CD4-positive, alpha-beta T cell treated with Interferon gamma for 1 hour (primary cell): ENCODE results near the gene EFNA5.

Source experiments
- DNase-seq: peaks from one replicate; pipeline ENCODE4 v3.0.0-alpha.2; 2020

EFNA5 gene

DNA sequence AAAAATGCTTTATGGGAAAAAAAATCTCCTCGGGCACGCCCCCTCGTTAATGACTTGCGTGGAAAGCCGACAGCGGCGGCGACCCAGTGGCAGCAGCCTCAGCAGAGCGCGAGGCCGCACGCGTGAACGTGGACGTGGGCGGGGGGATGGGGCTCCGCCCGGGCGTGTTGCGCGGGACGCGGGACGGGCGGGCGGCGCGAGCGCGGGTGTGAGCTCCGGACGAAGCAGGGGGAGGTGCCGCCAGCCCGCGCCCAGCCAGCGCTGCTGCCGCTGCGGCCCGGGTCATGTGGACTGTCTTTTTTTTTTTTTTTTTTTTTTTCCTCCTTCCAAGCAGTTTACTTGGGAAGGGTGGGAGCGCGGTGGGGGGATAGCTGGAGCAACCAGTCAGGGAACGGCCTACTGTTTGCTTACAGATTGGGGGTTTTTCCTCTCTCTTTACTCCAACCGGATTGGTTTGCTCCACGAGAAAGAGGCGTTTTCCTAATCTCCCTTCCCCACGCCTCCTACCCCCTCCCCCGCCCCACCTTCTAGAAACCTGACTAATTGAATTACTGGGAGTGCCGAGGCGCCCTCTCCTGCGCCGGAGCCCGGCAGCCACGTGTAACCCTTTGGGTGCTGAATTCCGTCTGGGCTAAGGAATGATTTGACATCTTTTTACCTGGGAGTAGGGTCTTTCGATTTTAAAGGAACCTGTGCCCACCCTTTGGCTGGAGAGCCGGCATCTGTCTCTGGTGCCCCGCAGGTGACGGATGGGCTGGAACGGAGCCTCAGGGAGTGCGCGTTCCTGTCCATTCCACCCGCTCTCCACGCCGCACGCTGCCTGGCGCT, 1.7 kb upstream of the EFNA5 start:
- no peak for DNase-seq

DNA sequence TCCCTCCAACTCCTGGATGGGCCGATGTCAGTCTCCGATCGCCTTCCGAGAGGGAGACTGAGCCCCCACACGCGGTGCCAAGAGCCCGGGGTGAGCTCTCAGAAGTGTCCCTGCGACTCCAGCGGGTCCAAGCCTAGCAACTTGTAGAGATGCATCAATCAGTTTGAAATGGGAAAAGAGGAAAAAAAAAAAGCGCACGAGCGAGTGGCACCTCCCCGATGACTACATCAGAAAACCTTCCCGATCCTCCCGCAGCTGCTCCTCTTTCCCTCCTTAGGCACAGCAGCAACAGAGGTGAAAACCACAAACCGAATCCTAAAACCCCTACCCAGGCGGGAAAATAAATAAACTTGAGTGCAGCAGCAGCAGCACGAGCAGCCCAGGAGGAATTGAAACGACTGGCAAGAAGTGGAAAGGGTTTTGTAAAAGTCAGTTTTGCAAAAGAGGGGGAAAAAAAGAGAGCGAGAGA, 1.0 kb upstream of the EFNA5 start:
- no peak for DNase-seq

DNA sequence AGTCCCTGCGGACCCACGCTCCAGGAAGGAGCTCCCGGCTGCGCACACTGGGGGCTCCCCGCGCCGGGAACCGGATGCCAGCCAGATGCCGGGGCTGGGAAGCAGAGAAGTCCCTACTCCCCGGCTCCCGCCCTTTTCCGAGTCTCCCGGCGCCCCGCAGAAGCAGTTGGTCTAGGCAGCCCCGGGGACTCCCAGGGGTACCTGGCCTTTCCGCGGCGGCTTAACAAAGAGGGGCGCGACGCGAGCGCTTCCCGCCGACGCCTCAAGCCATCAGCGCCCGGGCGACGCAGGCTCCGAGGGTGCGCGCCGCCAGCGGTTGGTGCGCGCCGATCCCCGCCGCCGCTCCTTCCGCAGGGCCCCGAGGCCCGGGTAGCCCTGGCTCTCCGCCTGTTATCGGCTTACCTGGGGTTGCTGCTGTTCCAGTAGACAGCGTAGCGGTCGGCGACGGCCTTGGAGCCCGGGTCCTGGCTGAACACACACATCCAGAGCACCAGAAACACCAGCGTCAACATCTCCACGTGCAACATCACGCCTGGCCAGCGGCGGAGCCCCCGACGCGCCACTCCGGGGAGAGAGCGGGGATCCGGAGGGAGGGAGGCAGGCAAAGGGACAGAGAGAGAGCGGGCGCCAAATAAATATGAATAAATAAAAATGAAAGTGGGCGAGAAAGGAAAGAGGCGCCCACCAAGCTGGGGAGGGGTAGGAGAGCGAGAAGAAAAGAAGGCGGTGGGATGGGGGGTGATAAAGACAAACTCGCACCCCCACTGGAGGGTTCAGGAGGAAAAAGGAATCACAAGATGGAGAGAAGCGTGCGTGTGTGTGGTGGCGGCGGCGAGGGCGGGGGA, 428 bp downstream of the EFNA5 start:
- no peak for DNase-seq

DNA sequence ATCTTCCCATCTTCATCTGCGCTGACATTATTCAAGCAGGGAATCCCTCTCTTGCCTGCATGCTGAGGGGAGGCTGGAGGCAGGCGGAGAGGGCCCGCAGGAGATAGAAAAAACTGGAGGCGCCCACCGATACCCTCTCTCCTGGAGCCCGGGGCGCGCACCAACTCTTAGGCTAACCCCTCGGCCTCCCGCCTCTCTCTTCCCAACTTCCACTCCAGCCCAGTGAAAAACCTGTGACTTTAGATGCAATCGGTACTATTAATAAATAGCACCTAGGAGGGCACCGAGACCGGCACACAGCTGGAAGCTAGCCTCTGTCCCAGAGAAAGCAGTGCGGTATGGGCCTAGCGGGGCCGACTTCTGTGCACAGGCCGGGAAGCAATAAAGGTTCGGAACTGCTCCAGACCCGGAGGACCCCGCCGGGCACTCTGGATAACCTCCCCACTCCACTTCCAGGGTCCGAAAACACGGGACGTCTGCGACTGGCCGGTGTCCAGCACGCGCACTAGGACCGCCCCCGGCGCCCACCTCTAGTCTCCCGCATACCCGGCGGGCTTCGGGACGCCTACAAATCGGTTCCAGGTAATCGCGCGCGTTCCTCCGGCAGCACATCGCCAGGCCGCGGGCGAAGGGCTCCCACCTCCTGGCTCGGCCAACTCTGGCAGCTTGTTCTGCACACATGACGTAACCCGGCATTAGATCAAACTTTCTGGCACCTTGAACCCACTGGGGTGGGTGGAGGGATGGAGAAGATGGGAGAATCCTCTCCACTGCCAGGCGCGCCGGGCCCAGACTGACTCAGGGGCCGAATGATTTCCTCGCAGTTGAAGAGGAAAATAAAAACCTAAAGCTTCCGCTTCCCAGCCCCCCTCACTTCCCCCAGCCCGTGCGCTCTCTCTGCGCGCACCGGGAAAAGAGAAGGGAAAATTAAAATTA, 1.4 kb downstream of the EFNA5 start:
- DNase-seq, result no peak

DNA sequence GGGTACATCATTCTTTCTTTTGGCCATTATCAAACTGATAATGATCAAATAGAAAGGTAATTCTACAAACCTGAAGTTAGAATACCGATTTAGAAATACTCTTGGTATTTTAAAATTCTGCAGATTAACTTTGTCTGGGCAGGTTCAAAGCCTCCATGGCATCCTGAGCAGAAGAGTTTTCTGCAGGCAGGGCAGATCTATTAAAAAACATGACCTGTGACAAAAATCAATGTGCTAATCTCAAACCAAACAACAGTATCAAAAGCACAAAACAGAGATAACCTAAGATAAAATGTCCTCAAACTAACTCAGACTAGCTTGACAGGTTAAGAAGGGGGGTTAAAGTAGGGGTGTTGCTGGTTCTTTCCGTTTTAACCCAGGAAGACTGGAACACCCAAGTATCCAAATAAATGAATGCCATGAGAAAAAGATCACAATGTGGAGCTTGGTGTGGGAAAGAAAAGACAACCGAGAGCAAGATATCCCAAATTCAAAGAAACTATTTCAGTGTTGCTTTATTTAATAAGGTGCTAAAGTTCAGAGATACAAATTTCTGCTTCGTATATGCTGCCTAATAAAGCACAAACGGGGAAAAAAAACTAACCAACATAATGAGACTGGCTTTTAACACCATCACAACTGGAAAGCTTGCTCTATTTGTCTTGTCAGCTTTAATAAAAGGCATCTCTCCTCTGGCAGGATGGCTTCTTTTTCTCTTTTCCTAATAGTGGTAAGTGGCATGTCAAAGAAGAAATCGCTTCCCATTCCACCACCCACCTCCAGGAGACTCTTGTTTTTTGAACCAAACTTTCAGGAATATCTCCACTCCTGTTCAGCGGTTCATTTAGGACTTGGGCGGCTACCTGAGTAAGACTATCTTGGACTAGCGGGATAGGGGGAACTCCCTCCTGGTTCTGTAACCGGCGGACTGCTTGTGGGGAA, 2.3 kb downstream of the EFNA5 start:
- no peak for DNase-seq

DNA sequence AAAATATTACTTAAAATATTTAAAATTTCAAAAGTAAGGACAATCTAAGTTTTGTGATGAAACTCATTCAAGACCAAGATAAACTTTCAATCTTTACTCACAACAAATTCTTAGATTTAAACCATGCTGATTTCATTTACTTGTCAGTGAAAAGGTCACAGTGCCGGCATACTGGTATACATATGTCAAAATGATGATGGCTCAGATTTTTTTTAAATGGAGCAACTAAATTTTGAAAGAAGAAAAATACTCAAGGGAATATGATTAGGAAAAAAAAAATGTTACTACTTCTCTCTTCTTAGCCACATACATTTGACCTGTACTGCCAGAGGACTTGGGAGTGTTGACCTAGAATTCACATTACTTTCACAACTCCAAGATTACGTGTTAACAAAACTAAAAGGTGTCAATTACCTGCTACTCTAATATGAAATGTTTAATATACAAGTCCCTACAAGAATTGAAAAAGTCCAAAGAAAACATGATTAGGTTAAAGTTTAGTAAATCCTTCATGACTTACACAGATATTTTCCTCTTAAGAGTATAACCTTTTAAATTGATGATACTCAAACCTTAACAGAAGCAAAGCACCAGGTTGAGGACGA, 4.6 kb downstream of the EFNA5 start:
- DNase-seq, result no peak

DNA sequence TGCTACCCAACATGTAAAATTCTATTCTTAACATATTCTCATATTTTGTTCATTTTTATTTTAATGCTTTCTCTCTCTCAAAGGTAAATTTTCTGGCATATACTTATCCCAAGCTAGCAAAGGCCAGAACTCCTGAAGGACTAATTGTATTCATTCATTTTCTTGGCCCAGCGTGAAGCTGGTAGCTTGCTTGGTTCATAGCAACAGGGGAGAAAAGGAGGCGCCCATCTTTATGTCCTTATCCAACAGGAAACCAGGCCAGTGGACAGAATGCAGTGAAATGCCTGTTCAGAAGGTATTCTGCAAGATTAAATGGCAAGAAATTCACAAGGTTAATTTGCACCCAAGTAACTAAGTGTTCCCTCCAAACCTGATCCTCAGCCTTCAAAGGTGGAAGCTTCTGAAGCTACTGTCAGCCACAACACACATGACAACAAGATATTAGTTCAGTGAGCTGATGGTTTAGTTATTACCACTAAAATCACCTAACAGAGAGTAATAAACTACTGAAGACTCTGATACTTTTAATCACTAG, 5.6 kb downstream of the EFNA5 start:
- DNase-seq, result no peak

DNA sequence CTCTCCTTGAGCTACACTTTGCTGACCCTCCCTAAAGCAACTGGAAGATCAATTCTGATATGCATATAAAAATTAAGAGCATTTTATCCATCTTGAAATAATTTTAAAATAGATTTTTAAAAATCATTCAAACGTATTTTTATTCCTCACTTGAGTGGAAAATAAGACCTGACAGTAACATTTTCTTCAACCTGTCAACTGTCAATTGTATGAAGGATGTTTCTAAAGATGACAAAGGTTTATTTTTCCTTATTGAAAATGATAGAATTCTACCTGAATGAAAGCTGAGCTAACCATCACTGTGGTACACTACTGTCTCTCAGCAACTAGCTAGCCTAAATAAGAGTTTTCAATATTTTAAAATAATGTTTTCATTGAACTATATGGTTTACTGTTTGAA, 7.0 kb downstream of the EFNA5 start:
- DNase-seq, result no peak

DNA sequence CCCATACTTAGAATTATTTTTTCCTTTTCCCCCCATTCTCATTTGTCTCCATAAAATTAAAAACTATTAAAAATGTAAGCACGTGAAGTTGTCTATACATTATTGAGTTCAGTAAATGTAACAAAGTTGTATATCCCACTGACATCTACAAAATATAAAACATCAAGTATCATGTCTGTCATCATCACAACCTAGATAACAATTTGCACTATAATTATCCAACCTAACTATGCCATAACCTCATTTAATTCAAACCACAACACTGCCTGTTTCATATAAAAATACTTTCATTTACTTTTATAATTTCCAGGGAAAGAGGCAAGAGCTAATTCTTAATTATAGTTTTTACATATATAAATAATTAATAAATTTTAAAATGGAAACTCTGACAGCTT, 9.1 kb downstream of the EFNA5 start:
- no peak for DNase-seq

DNA sequence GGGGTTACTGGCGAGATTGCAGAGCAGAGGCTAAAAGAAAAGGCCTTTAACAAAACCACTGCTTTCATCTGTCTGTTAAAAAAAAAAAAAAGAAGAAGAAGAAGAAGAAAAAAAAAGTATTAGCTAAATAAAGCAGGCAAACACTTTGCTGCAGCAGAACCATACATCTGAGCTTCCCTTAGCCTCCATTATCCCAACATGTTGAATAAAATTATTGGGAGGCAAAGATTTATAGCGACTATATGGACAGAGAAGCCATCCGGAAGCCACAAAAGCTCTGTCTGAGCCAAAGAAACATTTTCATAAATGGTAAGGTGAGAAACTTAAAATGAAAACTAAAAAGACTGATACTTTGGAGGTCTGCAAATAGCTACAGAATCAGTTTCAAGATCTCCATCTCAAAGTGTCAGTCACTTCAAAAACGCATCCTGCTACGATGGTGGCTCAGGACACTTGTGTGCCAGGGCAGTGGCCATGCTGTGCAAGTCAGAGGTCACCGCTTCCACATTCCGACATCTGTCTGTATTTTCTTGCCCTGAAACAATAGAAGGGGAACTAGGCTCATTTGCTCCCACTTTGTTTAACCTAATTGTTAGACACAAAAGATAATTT, 9.6 kb downstream of the EFNA5 start:
- no peak for DNase-seq

DNA sequence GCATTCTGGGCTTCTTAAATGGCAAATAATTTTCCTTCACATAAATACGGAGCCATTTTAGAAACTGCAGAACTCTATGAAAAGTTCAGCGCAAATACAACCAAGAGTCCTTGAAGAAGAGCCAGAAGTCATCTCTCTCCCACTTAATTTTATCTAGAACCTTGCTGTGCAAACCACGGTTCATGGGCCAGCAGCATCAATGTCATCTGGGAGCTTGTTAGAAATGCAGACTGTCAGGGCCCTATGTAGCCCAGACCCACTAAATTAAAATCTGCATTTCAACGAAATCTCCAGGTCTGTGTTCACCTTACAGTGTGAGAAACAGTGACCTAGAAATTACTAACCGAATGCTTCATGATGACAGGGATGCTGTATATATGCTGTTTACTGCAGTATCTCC, 12.2 kb downstream of the EFNA5 start:
- no peak for DNase-seq

DNA sequence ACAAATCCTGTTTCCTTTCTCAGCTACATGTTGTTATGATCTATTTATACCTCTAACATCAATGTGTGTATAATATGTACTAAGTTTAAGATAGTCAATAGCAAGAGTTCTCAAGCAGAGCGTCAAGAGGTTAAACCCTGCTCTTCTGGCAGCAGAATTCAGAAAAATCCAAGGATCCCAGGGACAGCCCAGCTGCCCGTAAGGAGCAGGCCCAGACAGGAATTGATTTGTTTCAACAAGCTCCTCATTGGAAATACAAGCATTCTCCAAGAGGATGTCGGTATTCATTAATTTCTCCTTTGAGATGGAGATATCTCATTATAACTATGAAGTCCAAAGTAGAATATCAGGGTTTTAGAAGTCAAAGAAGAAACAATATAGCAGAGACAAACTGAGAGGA, 14.9 kb downstream of the EFNA5 start:
- DNase-seq, result no peak

DNA sequence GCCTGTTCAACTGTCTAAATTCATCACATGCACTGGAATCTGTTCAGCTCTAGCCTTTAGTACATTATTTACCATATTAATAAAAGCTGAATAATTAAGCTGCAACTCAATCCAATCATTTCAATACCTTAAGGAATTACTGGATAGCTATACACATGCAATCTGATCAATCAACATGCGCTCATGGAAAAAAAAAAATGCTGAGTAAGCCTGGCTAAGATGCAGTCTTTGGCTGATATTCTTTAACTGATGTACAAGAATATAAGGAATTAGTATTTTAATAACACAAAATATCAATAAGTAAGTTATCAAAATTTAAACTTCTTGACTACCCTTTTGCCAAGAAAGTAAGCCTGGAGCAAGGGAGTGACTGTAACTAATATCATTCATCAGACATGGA, 15.9 kb downstream of the EFNA5 start:
- no peak for DNase-seq

DNA sequence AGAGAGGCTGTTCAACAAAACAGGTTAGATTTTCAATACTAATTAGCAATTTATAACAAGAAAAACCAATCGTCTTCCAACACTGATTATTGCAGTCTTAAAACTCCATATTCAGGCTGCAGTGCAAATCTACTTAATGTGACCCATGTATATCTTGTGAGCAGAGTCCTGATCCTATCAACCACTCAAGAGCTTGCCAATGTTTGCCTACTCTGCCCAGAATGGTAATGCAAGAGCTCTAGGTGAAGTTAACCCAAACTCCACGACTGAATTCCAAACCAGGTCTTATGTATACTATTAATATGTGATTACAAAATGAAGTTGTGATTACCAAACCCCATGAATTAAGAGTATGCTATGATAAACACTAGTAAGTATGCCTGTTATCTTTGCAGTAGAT, 17.1 kb downstream of the EFNA5 start:
- DNase-seq, result no peak

DNA sequence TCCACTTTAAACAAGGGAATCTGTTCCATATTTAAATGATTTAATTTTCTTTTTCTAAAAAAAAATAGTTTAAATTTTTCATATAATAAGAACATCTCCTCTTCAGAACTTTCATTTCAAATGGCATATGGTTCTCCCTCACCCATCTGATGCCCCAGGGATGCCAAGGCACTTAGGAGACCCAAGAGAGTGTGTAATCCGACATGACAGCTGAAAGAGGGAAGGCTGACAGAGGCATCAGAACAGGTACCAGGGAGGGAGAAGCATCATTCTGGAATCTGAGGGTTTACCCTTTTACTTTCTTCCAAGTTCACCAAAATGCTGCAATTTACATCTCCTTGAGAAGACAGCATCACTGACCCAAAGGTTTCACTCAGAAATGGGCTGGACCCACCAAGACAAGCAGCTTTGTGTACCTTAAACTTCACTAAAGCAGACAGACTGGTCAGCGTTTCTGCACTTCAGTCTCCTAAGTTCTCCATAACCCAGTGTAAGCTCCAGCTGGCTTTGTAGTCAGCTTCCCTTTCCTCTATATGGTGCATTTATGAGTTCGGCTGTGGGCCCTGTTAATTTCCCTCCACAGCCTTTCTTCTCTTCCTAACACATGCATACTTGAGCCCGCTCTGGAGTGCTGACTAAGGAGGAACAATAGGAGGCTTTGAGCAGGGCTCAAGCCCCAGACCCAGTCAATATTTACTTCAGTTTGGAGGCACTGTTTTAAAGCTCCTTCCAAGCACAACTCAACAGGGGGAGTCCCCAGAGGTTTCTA, 17.7 kb downstream of the EFNA5 start:
- DNase-seq, result no peak

DNA sequence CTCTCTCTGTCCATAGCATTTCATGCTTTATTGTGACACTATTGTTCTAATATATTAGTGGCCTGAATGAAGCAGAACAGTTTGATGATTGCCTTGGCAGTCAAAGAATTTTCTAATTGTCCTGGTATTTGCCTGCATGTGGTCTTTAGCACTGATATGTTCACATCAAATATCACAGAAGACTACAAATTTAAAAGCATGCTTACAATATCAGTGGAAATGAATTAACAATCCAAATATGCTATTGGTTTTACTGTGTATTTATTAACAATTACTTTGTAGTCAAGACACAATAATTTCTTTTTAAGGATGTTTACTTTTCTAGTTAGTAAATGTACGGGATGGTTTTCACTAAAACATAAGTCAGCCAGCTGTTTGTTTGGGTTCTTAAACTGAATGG, 18.3 kb downstream of the EFNA5 start:
- DNase-seq, result no peak

DNA sequence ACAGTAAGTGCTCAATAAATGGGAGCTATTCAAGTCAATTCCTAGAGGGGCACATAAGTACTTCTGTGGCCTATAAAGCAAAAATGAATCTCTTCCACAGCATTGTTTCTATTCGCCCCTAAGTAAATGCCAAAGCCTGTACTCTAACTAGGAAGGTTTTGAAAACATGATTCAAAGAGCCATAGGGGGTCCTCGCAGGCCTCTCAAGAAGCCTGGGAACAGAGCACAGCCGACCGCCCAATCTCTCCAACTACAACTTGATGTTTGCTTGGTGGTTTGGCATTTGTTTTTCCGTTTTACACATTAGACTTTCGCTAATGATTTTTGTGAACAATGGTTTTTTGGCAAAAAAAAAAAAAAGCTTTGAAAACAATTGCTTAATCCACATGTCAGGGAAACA, 19.4 kb downstream of the EFNA5 start:
- no peak for DNase-seq

DNA sequence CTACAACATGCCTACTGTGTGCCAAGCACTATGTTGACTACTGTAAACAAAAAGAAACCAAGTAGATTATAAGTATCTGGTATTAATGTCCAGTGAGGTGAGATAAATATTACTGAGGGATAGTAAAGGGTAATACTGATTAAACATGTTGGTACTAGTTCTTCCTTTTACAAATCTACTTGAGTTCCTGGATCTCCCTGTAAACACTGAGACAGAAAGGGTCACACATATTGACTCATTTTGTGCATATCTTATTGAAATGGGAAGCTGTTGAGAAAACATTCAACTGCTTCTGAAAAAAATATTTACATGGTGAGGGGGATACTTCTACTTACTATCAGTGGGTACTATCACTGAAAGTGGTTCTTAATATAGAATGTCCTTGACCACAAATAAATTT, 24.3 kb downstream of the EFNA5 start:
- no peak for DNase-seq

DNA sequence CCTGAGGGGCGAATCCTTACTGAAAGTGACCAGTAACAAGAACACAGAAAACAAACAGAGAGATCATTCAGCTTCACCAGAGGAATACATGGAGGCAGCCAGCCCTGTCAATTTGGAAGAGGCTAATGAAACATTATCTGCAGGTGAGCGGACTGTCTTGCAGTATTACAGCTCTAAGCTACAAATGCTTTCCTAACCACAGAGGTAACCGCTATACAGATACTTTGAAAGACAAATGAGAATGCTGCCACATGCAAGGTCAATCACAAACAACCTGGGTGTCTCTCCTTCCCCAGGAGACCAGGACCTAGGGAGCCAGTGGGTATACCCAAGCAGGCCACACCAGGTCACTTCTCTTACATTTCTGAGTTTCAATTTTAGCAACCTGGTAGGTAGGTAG, 30.2 kb downstream of the EFNA5 start:
- no peak for DNase-seq

DNA sequence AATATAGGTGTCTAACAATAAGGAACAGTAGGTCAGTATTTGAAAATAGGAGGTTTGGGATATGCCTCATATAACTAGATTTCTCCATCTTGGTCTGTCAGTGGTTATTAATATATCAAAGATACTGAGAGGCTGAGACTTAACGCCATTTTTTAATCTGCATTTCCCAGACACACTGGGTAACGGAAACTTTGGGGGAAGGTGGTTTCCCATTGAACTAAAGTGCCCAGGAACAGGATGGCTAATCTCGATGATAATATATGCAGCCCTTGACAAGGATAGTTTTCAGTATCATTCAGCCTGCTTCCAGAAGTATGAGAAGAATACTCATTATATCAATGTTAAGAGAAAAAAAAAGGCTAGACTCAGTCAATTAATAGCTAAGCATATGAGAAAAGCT, 30.7 kb downstream of the EFNA5 start:
- no peak for DNase-seq
